ENCODE results near the gene PTDSS2.

GRCh38 chr11:486189-486588, 36.1 kb downstream of the PTDSS2 start:
- no peak for TF ChIP-seq FOXK1 (CRISPR knock-in tag; IDR thresholded peaks at IDR 0.05)
- TF ChIP-seq RELA (CRISPR knock-in tag; IDR thresholded peaks at IDR 0.05; ENCODE audit: borderline replicate concordance) = no peak
- no peak for TF ChIP-seq MYBL2 (CRISPR knock-in tag; IDR thresholded peaks at IDR 0.05)
- TF ChIP-seq MXD4 (CRISPR knock-in tag; IDR thresholded peaks at IDR 0.05; ENCODE audit: borderline replicate concordance) = no peak
- TF ChIP-seq JUN (CRISPR knock-in tag; IDR thresholded peaks at IDR 0.05) = no peak
- TF ChIP-seq JAZF1 (CRISPR knock-in tag; IDR thresholded peaks at IDR 0.05) = no peak
- TF ChIP-seq TCF7 (CRISPR knock-in tag; IDR thresholded peaks at IDR 0.05; ENCODE audit: low read depth) = no peak
- no peak for TF ChIP-seq HMGA2 (CRISPR knock-in tag; IDR thresholded peaks at IDR 0.05)
- TF ChIP-seq CTCF (IDR thresholded peaks at IDR 0.05) = no peak
- TF ChIP-seq RORB (CRISPR knock-in tag; IDR thresholded peaks at IDR 0.05) = no peak
- TF ChIP-seq ZNF423 (CRISPR knock-in tag; IDR thresholded peaks at IDR 0.05) = no peak
- no peak for TF ChIP-seq CREB1 (CRISPR knock-in tag; IDR thresholded peaks at IDR 0.05)
- no peak for TF ChIP-seq TP53 (CRISPR knock-in tag; IDR thresholded peaks at IDR 0.05)
- TF ChIP-seq, protein P1, sequence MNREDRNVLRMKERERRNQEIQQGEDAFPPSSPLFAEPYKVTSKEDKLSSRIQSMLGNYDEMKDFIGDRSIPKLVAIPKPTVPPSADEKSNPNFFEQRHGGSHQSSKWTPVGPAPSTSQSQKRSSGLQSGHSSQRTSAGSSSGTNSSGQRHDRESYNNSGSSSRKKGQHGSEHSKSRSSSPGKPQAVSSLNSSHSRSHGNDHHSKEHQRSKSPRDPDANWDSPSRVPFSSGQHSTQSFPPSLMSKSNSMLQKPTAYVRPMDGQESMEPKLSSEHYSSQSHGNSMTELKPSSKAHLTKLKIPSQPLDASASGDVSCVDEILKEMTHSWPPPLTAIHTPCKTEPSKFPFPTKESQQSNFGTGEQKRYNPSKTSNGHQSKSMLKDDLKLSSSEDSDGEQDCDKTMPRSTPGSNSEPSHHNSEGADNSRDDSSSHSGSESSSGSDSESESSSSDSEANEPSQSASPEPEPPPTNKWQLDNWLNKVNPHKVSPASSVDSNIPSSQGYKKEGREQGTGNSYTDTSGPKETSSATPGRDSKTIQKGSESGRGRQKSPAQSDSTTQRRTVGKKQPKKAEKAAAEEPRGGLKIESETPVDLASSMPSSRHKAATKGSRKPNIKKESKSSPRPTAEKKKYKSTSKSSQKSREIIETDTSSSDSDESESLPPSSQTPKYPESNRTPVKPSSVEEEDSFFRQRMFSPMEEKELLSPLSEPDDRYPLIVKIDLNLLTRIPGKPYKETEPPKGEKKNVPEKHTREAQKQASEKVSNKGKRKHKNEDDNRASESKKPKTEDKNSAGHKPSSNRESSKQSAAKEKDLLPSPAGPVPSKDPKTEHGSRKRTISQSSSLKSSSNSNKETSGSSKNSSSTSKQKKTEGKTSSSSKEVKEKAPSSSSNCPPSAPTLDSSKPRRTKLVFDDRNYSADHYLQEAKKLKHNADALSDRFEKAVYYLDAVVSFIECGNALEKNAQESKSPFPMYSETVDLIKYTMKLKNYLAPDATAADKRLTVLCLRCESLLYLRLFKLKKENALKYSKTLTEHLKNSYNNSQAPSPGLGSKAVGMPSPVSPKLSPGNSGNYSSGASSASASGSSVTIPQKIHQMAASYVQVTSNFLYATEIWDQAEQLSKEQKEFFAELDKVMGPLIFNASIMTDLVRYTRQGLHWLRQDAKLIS (CRISPR knock-in tag; IDR thresholded peaks at IDR 0.05; ENCODE audit: borderline replicate concordance) = no peak
